HepG2 (cell line): ENCODE results near the gene CFAP61. TPM values are rescaled to one million over a fixed set of nuclear protein-coding genes. Genes with fewer than 3 reads are reported as not detected.

Experiments used
- AKAP8 ChIP-seq: sonication (generic); formaldehyde crosslinking; IDR thresholded peaks from 2 replicates; pipeline ENCODE4 v1.5.1; 2020; ENCODE audit warnings: mild to moderate bottlenecking, missing genetic modification reagents
- ELF4 ChIP-seq: sonication (generic); formaldehyde crosslinking; IDR thresholded peaks from 2 replicates; pipeline ENCODE4 v1.5.0; 2020; ENCODE audit warnings: missing genetic modification reagents, mild to moderate bottlenecking, moderate library complexity, borderline replicate concordance
- FOXA3 ChIP-seq: IDR thresholded peaks from 2 replicates; pipeline ENCODE4 v1.6.1; 2016; ENCODE audit warnings: missing genetic modification reagents, missing compliant biosample characterization
- GZF1 ChIP-seq: sonication (generic); formaldehyde crosslinking; IDR thresholded peaks from 2 replicates; pipeline ENCODE4 v1.5.1; 2020; ENCODE audit warnings: mild to moderate bottlenecking, missing genetic modification reagents
- HIC2 ChIP-seq: sonication (generic); formaldehyde crosslinking; IDR thresholded peaks from 2 replicates; pipeline ENCODE4 v1.9.0; 2022; ENCODE audit warnings: low read depth, missing genetic modification reagents
- KDM5B ChIP-seq: sonication (generic); formaldehyde crosslinking; IDR thresholded peaks from 2 replicates; pipeline ENCODE4 v1.4.0; 2020; ENCODE audit warnings: missing genetic modification reagents, mild to moderate bottlenecking, borderline replicate concordance
- KIAA2018 ChIP-seq: sonication (generic); formaldehyde crosslinking; IDR thresholded peaks from 2 replicates; pipeline ENCODE4 v1.5.0; 2020; ENCODE audit warnings: mild to moderate bottlenecking, missing genetic modification reagents, borderline replicate concordance
- NR2F6 ChIP-seq, 2 experiments: IDR thresholded peaks; 2 replicates each; pipeline ENCODE4 v1.6.1; 2016; ENCODE audit warnings: antibody characterized with exemption in 1 of 2, mild to moderate bottlenecking in 1 of 2
- POLR2G ChIP-seq: fragments of 200-400 bp; formaldehyde crosslinking; IDR thresholded peaks from 2 replicates; pipeline ENCODE4 v1.6.1; 2018; ENCODE audit warnings: mild to moderate bottlenecking, low read depth, low read length, moderate library complexity
- REL ChIP-seq: sonication (generic); formaldehyde crosslinking; conservative IDR thresholded peaks from 2 replicates; pipeline ENCODE4 v1.8.0; 2022; ENCODE audit warnings: mild to moderate bottlenecking, missing genetic modification reagents, moderate library complexity
- SIX4 ChIP-seq: sonication (generic); formaldehyde crosslinking; IDR thresholded peaks from 2 replicates; pipeline ENCODE4 v1.4.0; 2020; ENCODE audit warnings: missing genetic modification reagents
- SRSF4 ChIP-seq: fragments of 200-400 bp; formaldehyde crosslinking; IDR thresholded peaks from one replicate; pipeline ENCODE4 v1.6.1; 2018; ENCODE audit warnings: mild to moderate bottlenecking, low read depth, low read length, moderate library complexity; ENCODE audit not compliant: poor library complexity, severe bottlenecking
- TRIM22 ChIP-seq: fragments of 450-650 bp; IDR thresholded peaks from 2 replicates; pipeline ENCODE4 v1.6.1; 2017
- ZBTB38 ChIP-seq: sonication (generic); formaldehyde crosslinking; IDR thresholded peaks from 2 replicates; pipeline ENCODE4 v1.5.1; 2020; ENCODE audit warnings: mild to moderate bottlenecking, missing genetic modification reagents
- ZNF546 ChIP-seq: sonication (generic); formaldehyde crosslinking; conservative IDR thresholded peaks from 2 replicates; pipeline ENCODE4 v1.8.1; 2023; ENCODE audit warnings: mild to moderate bottlenecking, missing genetic modification reagents
- ZNF614 ChIP-seq: IDR thresholded peaks from 2 replicates; pipeline ENCODE4 v1.6.1; 2018; ENCODE audit warnings: missing biosample characterization, missing genetic modification reagents, inconsistent platforms, borderline replicate concordance
- ZNF761 ChIP-seq: sonication (generic); formaldehyde crosslinking; conservative IDR thresholded peaks from 2 replicates; pipeline ENCODE4 v1.4.0; 2020; ENCODE audit warnings: mild to moderate bottlenecking, missing genetic modification reagents
- ZNF766 ChIP-seq: sonication (generic); formaldehyde crosslinking; IDR thresholded peaks from 2 replicates; pipeline ENCODE4 v1.5.0; 2020; ENCODE audit warnings: missing genetic modification reagents, borderline replicate concordance
- ZNF83 ChIP-seq: sonication (generic); formaldehyde crosslinking; IDR thresholded peaks from 2 replicates; pipeline ENCODE4 v1.4.0; 2020; ENCODE audit warnings: missing genetic modification reagents, mild to moderate bottlenecking, borderline replicate concordance
- polyA plus RNA-seq, 8 experiments: library from polyadenylated mRNA; depleted of rRNA in 3 of 8; stranded (reverse) in 7 of 8; unstranded in 1 of 8; fragments of >200 nt; fragmentation: Illumina TruSeq in 4 of 8; extraction: Trizol in 4 of 8; gene quantifications; 2 replicates each; pipeline versions ENCODE4 v1.2.1 to v1.2.3, GENCODE V29; 2011 to 2016; ENCODE audit warnings: low read depth in 4 of 8, missing spikeins in 1 of 8, mixed read lengths in 1 of 8; ENCODE audit not compliant: insufficient read depth in 1 of 8
- total RNA-seq, 5 experiments: library from RNA; depleted of rRNA; stranded (reverse); fragments of >200 nt; fragmentation: Illumina TruSeq; extraction: Trizol; gene quantifications; 2 replicates each; pipeline ENCODE4 v1.2.3, GENCODE V29; 2016; ENCODE audit warnings: low read depth in 1 of 5

CFAP61 gene
- total and polyA plus RNA-seq, 2 of the 13 experiments (the other 11 are each of a cell fraction or from before 2014, with no cell fraction given) = 0.27 TPM; not detected in 1

GRCh38 chr20:20363799-20364592 lies 311.7 kb downstream of the CFAP61 start (continued):
- TF ChIP-seq KIAA2018 (CRISPR knock-in tag) (no peak), TRIM22 (no peak), ZNF614 (no peak), HIC2 (CRISPR knock-in tag) (no peak), ZNF766 (CRISPR knock-in tag) (no peak), ZNF83 (CRISPR knock-in tag) (no peak), REL (CRISPR knock-in tag) (no peak), FOXA3 (CRISPR knock-in tag) (no peak), ELF4 (no peak), ZBTB38 (CRISPR knock-in tag) (no peak), GZF1 (CRISPR knock-in tag) (no peak), POLR2G (no peak), NR2F6 (IDR thresholded peaks at IDR 0.05) (no peak), NR2F6 (CRISPR knock-in tag; IDR thresholded peaks at IDR 0.05) (no peak), AKAP8 (CRISPR knock-in tag) (no peak), ZNF761 (no peak), ZNF546 (0 out of 2 replicates have a peak, but pooled peaks have one; percentile 26), SRSF4 (no peak), SIX4 (CRISPR knock-in tag) (no peak), KDM5B (CRISPR knock-in tag) (no peak)
